Pancreas (tissue), 10 donors: ENCODE results near the gene TAF1D. TPM values are rescaled to one million over a fixed set of nuclear protein-coding genes. Genes with fewer than 3 reads are reported as not detected.

Experiments used
- ATAC-seq, 4 donors: fragments of 200-7000 bp; cut with Tn5 transposase; one replicate each; pipeline versions ENCODE4 v1.8.0 to v1.9.1; 2020; ENCODE audit warnings: mild to moderate bottlenecking in 4 of 4, moderate library complexity in 4 of 4
- DNase-seq, 6 donors: peaks; one replicate each; pipeline ENCODE4 v3.0.0-alpha.2; 2020
- FAIRE-seq: peaks from 2 replicates; lab custom pipeline; 2012; peaks lifted over from hg19 to GRCh38; lab: Jason Lieb, UNC
- H3K27ac ChIP-seq, 4 donors: fragments of 200-600 bp; sonication (generic); 1 replicate in 3 of 4; 2 replicates in 1 of 4; pipeline versions ENCODE4 v1.5.0 to v1.8.0; 2020
- H3K27me3 ChIP-seq, 4 donors: fragments of 200-600 bp; one replicate each; pipeline ENCODE4 v1.8.0; 2021
- H3K36me3 ChIP-seq, 3 donors: fragments of 200-600 bp; sonication (generic) in 1 of 3; one replicate each; pipeline versions ENCODE4 v1.5.0 to v1.8.0; 2020 to 2021
- H3K4me1 ChIP-seq, 3 donors: fragments of 200-600 bp; one replicate each; pipeline ENCODE4 v1.8.0; 2021
- H3K4me3 ChIP-seq, 4 donors: fragments of 200-600 bp; sonication (generic) in 2 of 4; one replicate each; pipeline versions ENCODE4 v1.5.0 to v1.8.0; 2020 to 2021
- H3K9me3 ChIP-seq, 4 donors: fragments of 200-600 bp; one replicate each; pipeline ENCODE4 v1.8.0; 2021
- CTCF ChIP-seq, 4 donors: fragments of 200-600 bp; sonication (generic) in 3 of 4; IDR thresholded peaks; one replicate each; pipeline versions ENCODE4 v1.5.0 to v1.8.0; 2021; ENCODE audit warnings: antibody characterized with exemption in 4 of 4
- WGBS, 2 donors: extraction: QIAGEN DNeasy Blood & Tissue Kit; methylation state at CpG; one replicate each; pipeline ENCODE4 v1.1.7; 2013; 5-methylcytosine and 5-hydroxymethylcytosine counted together
- intact Hi-C, 3 donors: fragments of 100-400 bp; cut with DNase I; formaldehyde crosslinking; loops; one replicate each; pipeline versions ENCODE4 v1.11.1 to v1.14.2; 2022
- polyA plus RNA-seq, 2 donors: library from polyadenylated mRNA; stranded (reverse); fragments of 200-250 nt; gene quantifications; one replicate each; pipeline ENCODE4 v1.2.3, GENCODE V29; 2013
- total RNA-seq, 6 donors: library from RNA; stranded (reverse); fragmentation: NEBNext Ultra II Directional in 4 of 6; extraction: Animal tissue kit (Norgen Biotek cat#: 25700) in 4 of 6; gene quantifications; one replicate each; pipeline versions ENCODE4 v1.2.1 to v1.2.4, GENCODE V29; 2021 to 2023
- donor health status: healthy with polysubstance abuse.
- donor health status: DM: no; HTN: no; CAD: no; lungs with moderate emphysema.
- donor health status: DM: no; HTN: no; CAD: no.
- donor health status: control.
- donor health status: control.
- donor health status: Bipolar disorder and iron deficiency.
- donor health status: DM: yes; HTN: yes; CAD: no.
- donor health status: DM: no; HTN: no; CAD: no.
- donor health status: DM: no; HTN: no; CAD: no.
- donor health status: DM: yes; HTN: yes; CAD: no.

TAF1D gene
- total and polyA plus RNA-seq, 8 donors, result 58.4 to 248 (median 108) TPM

- Histone ChIP-seq H3K27me3 (no peaks in the 10 kb centered on the region), H3K36me3 (peaks cover 0 to 23% (median 0%) of the 10 kb centered on the region in 3 donors), H3K9me3 (no peaks in the 10 kb centered on the region), H3K4me1 (no peaks in the 10 kb centered on the region), H3K4me3 (no peak overlapping the region), H3K27ac (no peak overlapping the region)
- FAIRE-seq, result no peak
- TF ChIP-seq CTCF (IDR thresholded peaks at IDR 0.05), result no peak
- DNase-seq, result no peak
- ATAC-seq, result no peak
- WGBS, 2 donors, result 94 to 97% methylated on average over 1 of the region's 1 CpG
- intact Hi-C loops, result no loop called here
Observed at GRCh38 chr11:93710239-93710638, 31.1 kb downstream of the TAF1D start.

- no peak for TF ChIP-seq CTCF (IDR thresholded peaks at IDR 0.05)
- Histone ChIP-seq H3K9me3 (no peaks in the 10 kb centered on the region), H3K27ac (no peak overlapping the region), H3K36me3 (peaks cover 0 to 41% (median 0%) of the 10 kb centered on the region in 3 donors), H3K4me1 (no peaks in the 10 kb centered on the region), H3K27me3 (no peaks in the 10 kb centered on the region), H3K4me3 (no peak overlapping the region)
- intact Hi-C loops, result no loop called here
- WGBS, 2 donors, result 97 to 100% methylated on average over 2 of the region's 2 CpGs
- ATAC-seq, result no peak
- no peak for DNase-seq
- FAIRE-seq, result no peak
Observed at GRCh38 chr11:93704237-93704636, 37.1 kb downstream of the TAF1D start.

DNA sequence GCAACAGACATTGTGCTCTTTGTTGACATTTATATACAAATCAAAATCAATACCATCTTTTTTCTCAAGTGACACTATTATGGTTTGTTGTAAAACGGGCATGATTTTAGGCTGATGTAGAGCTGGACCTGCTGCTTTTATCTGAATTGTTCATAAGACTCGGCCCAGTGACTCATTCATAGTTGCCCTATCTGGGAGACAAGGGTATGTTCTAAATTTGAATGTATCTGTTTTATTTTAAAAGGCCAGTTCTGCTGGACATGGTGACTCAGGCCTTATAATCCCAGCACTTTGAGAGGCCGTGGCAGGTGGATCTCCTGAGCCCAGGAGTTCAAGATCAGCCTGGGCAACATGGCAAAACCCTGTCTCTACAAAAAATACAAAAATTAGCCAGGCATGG lies 40.5 kb downstream of the TAF1D start:
- no peaks in the 10 kb centered on the region for H3K27me3 ChIP-seq
- H3K27ac ChIP-seq, result no peak overlapping the region
- H3K4me3 ChIP-seq, result no peak overlapping the region
- intact Hi-C loops, result no loop called here
- 88 to 97% methylated on average over 3 of the region's 3 CpGs for WGBS, 2 donors
- FAIRE-seq, result no peak
- H3K36me3 ChIP-seq, result peaks cover 0 to 52% (median 2%) of the 10 kb centered on the region in 3 donors
- no peak for ATAC-seq
- no peak for DNase-seq
- no peak for TF ChIP-seq CTCF (IDR thresholded peaks at IDR 0.05)
- H3K4me1 ChIP-seq, result no peaks in the 10 kb centered on the region
- H3K9me3 ChIP-seq, result no peaks in the 10 kb centered on the region

- FAIRE-seq, result no peak
- Histone ChIP-seq H3K27me3 (no peaks in the 10 kb centered on the region), H3K27ac (no peak overlapping the region), H3K4me1 (no peaks in the 10 kb centered on the region), H3K9me3 (no peaks in the 10 kb centered on the region), H3K4me3 (no peak overlapping the region), H3K36me3 (peaks cover 0 to 53% (median 2%) of the 10 kb centered on the region in 3 donors)
- 97% methylated on average over 4 of the region's 4 CpGs for WGBS, 2 donors
- intact Hi-C loops, result no loop called here
- ATAC-seq, result no peak
- TF ChIP-seq CTCF (IDR thresholded peaks at IDR 0.05), result no peak
- DNase-seq, result no peak
Observed at GRCh38 chr11:93697611-93698010, 43.7 kb downstream of the TAF1D start.

DNA sequence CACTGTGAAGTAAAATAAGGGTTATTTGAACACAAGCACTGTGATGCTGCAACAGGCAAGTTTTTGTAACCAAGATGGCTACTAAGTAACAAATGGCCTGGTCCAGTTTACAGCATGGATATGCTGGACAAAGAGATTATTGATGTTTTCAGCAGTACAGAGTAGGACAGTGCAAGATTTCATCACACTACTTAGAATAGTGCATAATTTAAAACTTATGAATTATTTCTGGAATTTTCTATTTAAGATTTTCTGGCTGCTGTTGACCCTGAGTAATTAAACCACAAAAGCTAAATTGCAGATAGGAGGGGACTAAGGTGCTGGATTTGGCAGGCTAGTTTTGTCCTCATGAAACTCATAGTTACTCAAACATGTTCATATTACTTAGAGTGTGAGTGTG lies 46.7 kb downstream of the TAF1D start:
- FAIRE-seq (no peak), ATAC-seq (no peak), DNase-seq (no peak)
- Histone ChIP-seq H3K36me3 (peaks cover 0 to 44% (median 2%) of the 10 kb centered on the region in 3 donors), H3K4me1 (no peaks in the 10 kb centered on the region), H3K27me3 (no peaks in the 10 kb centered on the region), H3K4me3 (no peak overlapping the region), H3K9me3 (no peaks in the 10 kb centered on the region), H3K27ac (no peak overlapping the region)
- intact Hi-C loops, result no loop called here
- TF ChIP-seq CTCF (IDR thresholded peaks at IDR 0.05), result no peak
